ENCODE results near the gene PIP5K1B.
"Not testable (repeated sequence)": the region's sequence is repeated elsewhere in the genome, so short reads cannot be mapped to it uniquely, and the experiment has no call there.

Gene PIP5K1B, protein sequence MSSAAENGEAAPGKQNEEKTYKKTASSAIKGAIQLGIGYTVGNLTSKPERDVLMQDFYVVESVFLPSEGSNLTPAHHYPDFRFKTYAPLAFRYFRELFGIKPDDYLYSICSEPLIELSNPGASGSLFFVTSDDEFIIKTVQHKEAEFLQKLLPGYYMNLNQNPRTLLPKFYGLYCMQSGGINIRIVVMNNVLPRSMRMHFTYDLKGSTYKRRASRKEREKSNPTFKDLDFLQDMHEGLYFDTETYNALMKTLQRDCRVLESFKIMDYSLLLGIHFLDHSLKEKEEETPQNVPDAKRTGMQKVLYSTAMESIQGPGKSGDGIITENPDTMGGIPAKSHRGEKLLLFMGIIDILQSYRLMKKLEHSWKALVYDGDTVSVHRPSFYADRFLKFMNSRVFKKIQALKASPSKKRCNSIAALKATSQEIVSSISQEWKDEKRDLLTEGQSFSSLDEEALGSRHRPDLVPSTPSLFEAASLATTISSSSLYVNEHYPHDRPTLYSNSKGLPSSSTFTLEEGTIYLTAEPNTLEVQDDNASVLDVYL

DNA sequence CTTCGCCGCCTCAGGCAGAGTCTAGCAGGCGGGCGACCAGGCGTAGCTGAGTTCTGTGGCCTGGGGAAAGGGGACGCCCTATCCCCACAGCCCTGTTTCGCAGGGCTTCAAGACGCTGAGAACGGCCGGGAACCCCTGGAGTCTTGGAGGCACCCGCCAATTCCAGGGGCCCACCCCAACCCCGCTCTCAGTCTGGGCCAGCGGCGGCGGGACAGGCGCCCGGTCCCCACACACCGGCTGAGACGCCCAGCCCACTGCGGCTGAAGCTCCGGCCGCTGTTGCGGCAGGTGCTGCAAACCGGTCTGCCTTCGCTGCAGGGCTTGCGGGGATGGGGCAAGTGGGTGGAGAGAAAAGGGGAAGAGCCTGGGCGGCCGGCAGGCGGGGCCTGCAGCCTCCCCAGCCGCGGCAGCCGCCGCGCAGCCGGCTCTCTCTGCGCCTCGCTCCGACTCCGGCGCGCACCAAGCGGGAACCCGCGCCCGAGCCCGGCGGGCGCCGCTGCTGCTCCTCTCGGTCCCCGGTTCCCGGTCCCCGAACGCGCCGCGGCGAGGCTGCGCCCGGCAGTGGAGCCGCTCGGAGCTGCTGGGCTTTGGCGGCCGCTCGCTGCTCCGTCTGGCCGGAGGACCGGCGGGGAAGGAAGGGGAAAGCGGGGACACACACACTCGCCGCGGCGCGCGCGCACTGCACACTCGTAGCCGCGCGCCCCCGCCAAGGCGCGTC is at the start of gene PIP5K1B:
TSS of gene PIP5K1B (plus strand) at position 427 of the 717 bp plus-strand sequence. CDS start 117,375 bp downstream, outside the sequence.
- DNase-seq, result no peak

DNA sequence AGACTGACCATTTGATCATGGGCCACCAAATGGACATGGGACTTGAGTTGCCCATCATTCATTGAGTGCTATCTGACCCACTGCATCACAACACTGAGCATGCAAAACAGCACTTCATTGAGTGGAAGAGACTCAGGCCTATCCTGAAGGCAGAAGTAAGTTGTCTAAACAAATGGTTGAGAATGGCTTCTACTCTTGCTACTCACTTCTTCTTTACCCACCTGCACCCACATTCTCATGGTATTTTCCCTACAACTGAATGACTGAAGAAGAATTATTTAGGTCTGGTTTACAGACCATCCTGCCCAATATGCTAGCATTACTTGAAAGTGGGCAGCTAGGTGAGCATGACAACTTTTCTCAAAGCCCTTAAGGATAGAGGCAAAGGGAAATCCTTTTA is 41.0 kb upstream of the PIP5K1B start:
- no peak for DNase-seq

DNA sequence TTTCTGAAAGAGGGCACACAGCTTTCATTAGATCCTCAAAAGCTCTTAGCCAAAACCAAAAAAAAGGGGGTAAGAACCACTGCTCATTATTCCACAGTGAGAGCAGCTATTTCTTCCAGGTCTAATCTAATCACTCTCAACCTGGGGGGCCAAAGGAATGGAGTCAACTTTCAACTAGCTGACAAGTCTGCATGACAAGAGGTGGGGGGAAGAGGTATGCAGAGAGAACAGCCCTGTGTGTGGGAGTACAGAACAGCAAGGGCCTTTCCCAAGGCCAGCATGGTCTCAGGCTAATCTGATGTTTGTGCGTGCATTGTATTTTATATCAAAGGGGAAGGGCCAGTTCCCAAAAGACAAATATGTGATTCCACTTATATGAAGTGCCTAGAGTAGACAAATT is 36.9 kb upstream of the PIP5K1B start:
- no peak for DNase-seq

GRCh38 chr9:68669218-68669617 is 35.8 kb upstream of the PIP5K1B start:
- no peak for DNase-seq

DNA sequence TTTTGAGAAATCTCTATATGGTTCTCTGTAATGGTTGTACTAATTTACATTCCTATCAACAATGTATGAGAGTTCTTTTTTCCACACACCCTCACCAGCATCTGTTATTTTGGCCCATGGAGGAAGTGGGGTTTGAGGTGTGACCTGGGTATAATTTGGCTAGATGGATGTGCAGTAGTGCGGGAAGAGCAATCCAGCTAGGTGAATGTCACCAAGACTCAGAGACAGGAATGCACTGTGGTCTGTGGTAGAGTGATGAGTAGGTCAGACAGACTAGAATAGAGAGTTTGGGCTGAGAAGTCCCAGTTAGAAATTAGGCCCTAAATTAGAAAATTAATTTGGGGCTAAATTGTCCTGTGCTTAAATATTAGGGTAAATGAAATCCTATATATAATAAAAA is 32.8 kb upstream of the PIP5K1B start:
- DNase-seq, result no peak

DNA sequence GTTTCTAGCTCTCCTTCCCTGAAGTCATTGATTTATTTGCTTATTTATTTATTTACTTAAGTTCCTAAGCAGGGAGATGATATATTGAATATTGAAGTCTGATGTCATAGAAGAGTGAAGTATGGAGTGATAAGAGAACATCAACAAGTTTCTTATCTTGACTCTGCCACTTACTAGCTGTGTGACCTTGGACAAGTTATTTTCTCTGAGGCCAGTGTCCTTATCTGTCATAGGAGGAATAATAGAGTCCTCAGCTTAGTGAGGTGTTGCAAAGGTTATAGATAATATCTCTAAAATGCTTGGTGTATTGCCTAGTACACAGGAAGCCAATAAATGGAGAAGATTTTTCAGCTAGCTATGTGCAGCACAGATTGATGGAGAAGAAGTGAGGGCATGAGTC is 32.4 kb upstream of the PIP5K1B start:
- DNase-seq, result no peak

- no peak for DNase-seq
These were observed 26.6 kb upstream of the PIP5K1B start for GRCh38 chr9:68678430-68678829.

DNA sequence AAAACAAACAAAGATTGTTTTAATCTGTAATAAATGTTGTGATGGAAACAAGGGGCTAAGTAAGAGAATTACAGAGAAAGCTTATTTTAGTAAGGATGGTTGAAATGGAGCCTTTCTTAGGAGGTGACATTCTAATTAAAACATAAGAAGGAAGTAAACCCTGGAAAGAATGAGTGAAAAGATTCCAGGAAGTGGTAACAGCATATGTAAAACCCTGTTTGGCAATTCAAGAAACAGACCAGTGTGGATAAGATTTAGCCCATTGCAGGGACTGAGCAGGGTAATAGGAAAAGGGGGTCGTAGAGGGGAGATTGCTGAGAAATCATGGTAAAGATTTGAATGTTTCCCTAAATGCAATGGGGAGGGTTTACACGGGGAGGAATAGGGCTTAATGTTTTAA is 21.6 kb upstream of the PIP5K1B start:
- no peak for DNase-seq

GRCh38 chr9:68685213-68685612 is 19.8 kb upstream of the PIP5K1B start:
- no peak for DNase-seq

DNA sequence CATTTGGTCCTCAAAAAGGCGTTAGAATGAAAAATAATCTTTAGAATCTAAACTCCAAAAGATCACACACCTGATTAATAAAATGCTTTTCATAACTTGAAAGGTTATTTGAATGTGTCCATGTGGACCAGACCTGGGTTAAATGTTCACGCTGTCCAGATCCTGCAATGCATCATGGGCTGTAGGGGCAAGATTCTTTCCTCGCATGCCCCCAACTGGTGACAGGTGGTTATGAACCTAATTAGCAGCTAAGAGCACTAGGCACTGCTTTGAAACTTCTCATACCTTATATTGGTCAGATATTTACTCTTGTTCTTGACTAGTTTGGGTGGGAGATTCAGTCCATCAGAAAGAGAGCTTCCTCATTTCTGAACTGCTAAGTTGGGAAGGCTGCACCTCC is 19.3 kb upstream of the PIP5K1B start:
- DNase-seq, result no peak

GRCh38 chr9:68690088-68690487 is 15.0 kb upstream of the PIP5K1B start:
- DNase-seq, result no peak

GRCh38 chr9:68692519-68692918 is 12.5 kb upstream of the PIP5K1B start:
- no peak for DNase-seq

- DNase-seq, result no peak
These were observed 10.9 kb upstream of the PIP5K1B start for GRCh38 chr9:68694125-68694524.

DNA sequence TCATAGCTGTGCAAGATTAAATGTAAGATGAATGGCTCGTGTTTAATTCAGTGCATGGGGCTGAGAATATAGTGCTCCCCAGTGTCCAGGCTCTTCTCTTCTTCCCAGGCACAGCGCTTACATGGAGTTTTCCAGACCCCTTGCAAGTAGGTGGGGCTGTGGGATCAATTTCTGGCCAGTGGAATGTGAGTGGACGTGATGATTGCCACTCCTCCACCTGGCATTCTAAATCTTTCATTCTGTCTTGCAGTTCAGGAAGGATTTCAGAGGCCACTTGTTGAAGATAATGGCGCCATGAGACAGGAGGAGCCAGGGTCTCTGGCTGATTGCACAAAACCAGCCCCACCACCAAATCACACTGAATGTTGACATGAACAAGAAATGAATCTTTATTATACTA is 7.2 kb upstream of the PIP5K1B start:
- DNase-seq, result no peak

DNA sequence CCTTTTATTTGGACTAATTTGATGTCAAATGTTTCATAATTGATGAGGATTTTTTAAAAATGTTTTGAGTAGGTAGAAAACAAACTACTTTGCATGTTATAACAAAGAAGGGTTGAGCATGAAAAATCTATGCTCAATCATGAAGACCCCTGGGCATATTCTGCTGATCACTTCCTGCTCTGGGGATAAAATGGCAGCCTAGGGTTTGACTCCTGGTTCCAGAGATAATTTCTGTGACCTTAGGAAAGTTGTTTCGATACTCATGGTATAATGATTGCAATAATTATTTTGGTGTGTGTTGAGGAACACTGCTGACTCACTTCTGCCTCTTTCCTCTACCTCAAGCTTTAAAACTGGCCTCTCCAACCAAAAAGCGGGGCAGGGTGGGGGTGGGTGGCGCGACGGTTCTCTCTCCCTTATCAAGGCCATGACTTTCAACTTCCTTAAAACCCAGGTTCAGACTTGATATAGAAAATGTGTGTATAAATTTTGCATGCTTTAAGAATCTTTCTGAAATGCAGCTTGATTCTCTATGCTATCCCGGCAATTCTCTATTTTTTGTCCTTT is 6.0 kb upstream of the PIP5K1B start:
- DNase-seq, result no peak

- DNase-seq, result not testable (repeated sequence)
These were observed 5.4 kb upstream of the PIP5K1B start for GRCh38 chr9:68699625-68700024.

DNA sequence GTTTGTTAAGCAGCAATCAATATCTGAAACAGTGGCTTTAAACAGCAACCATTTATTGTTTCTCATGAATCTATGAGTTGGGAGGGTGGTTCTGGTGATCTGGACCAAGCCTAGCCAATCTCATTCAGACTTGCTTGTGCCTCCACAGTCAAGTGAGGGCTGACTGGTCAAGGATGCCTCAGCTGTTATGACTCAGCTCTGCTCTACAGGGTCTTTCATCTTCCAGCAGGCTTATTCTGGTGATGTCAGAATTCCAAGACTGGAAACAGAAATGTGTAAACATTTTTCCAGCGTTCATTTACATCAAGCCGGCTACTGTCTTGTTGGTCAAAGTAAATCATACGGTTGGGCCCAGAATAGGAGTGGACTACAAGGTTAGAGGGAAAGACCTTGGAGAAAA is 2.5 kb upstream of the PIP5K1B start:
- DNase-seq, result no peak

GRCh38 chr9:68703672-68704071 is 1.4 kb upstream of the PIP5K1B start:
- no peak for DNase-seq

- DNase-seq, result no peak
These were observed 584 bp upstream of the PIP5K1B start for GRCh38 chr9:68704498-68704813.

GRCh38 chr9:68705531-68706362 is 707 bp downstream of the PIP5K1B start:
- no peak for DNase-seq

GRCh38 chr9:68706363-68707201 is 1.5 kb downstream of the PIP5K1B start:
- DNase-seq, result no peak
